WTC11 (cell line): ENCODE measurements around the gene GCSH. TPM values are rescaled to one million over a fixed set of nuclear protein-coding genes. Genes with fewer than 3 reads are reported as not detected.

Experiments used
- ATAC-seq: fragments of 200-7000 bp; cut with Tn5 transposase; 2 replicates; pipeline ENCODE4 v1.10.0; 2021; ENCODE audit warnings: mild to moderate bottlenecking, moderate library complexity
- CTCF ChIA-PET: fragments of 300-600 bp; sonication (Branson Sonifier 250); formaldehyde crosslinking; loops from one replicate; lab custom pipeline; 2021; ENCODE audit warnings: antibody characterized with exemption; lab: Charles Lee
- POLR2A ChIA-PET: fragments of 350-600 bp; sonication (Branson Sonifier 250); formaldehyde crosslinking; loops from one replicate; lab custom pipeline; 2021; ENCODE audit warnings: antibody characterized with exemption; lab: Charles Lee
- DNase-seq: peaks from one replicate; pipeline ENCODE4 v3.0.0; 2021; ENCODE audit warnings: low spot score
- H3K27ac Mint-ChIP-seq: 2 replicates; pipeline ENCODE4 v1.8.0; 2021; ENCODE audit warnings: mixed read lengths
- H3K27me3 Mint-ChIP-seq: 2 replicates; pipeline ENCODE4 v1.8.0; 2021; ENCODE audit warnings: low read depth, mild to moderate bottlenecking, moderate library complexity, mixed read lengths
- H3K36me3 Mint-ChIP-seq: 2 replicates; pipeline ENCODE4 v1.8.0; 2021; ENCODE audit warnings: mixed read lengths
- H3K4me1 Mint-ChIP-seq: 2 replicates; pipeline ENCODE4 v1.8.0; 2022; ENCODE audit warnings: mixed read lengths
- H3K4me3 Mint-ChIP-seq: 2 replicates; pipeline ENCODE4 v1.8.0; 2021; ENCODE audit warnings: mild to moderate bottlenecking, moderate library complexity, mixed read lengths
- H3K9me3 Mint-ChIP-seq: 2 replicates; pipeline ENCODE4 v1.8.0; 2021; ENCODE audit warnings: mixed read lengths
- ATF1 ChIP-seq: sonication (generic); formaldehyde crosslinking; IDR thresholded peaks from 2 replicates; pipeline ENCODE4 v1.8.1; 2023; ENCODE audit warnings: mild to moderate bottlenecking, moderate library complexity, missing genetic modification reagents
- ESRRA ChIP-seq: sonication (generic); formaldehyde crosslinking; IDR thresholded peaks from 2 replicates; pipeline ENCODE4 v1.8.1; 2022; ENCODE audit warnings: mild to moderate bottlenecking, missing genetic modification reagents, borderline replicate concordance
- GABPB1 ChIP-seq: sonication (generic); formaldehyde crosslinking; IDR thresholded peaks from 2 replicates; pipeline ENCODE4 v1.8.1; 2023; ENCODE audit warnings: mild to moderate bottlenecking, missing genetic modification reagents
- HMGXB4 ChIP-seq: sonication (generic); formaldehyde crosslinking; IDR thresholded peaks from 2 replicates; pipeline ENCODE4 v1.8.1; 2023; ENCODE audit warnings: mild to moderate bottlenecking, moderate library complexity, missing genetic modification reagents
- IRF2 ChIP-seq: sonication (generic); formaldehyde crosslinking; IDR thresholded peaks from 2 replicates; pipeline ENCODE4 v1.8.0; 2022; ENCODE audit warnings: low read depth, missing genetic modification reagents, borderline replicate concordance
- MXD4 ChIP-seq: fragments of 250-450 bp; sonication (Bioruptor Pico); IDR thresholded peaks from 2 replicates; pipeline ENCODE4 v1.8.0; 2021; ENCODE audit warnings: mild to moderate bottlenecking, moderate library complexity, borderline replicate concordance
- NFYB ChIP-seq: sonication (generic); formaldehyde crosslinking; conservative IDR thresholded peaks from 2 replicates; pipeline ENCODE4 v1.8.0; 2022; ENCODE audit warnings: low read depth, missing genetic modification reagents
- OVOL2 ChIP-seq: fragments of 250-450 bp; sonication (Bioruptor Pico); IDR thresholded peaks from 2 replicates; pipeline ENCODE4 v1.9.0; 2021; ENCODE audit warnings: mild to moderate bottlenecking, borderline replicate concordance
- PRRX2 ChIP-seq: fragments of 250-450 bp; sonication (Bioruptor Pico); IDR thresholded peaks from 2 replicates; pipeline ENCODE4 v1.8.0; 2021; ENCODE audit warnings: mild to moderate bottlenecking
- SOX15 ChIP-seq: fragments of 250-450 bp; sonication (Bioruptor Pico); IDR thresholded peaks from 2 replicates; pipeline ENCODE4 v1.9.0; 2021; ENCODE audit warnings: mild to moderate bottlenecking
- TP53 ChIP-seq: sonication (generic); formaldehyde crosslinking; IDR thresholded peaks from 2 replicates; pipeline ENCODE4 v1.8.1; 2023; ENCODE audit warnings: mild to moderate bottlenecking, missing genetic modification reagents
- ZBTB21 ChIP-seq: sonication (generic); formaldehyde crosslinking; IDR thresholded peaks from 2 replicates; pipeline ENCODE4 v1.8.1; 2023; ENCODE audit warnings: mild to moderate bottlenecking, missing genetic modification reagents, borderline replicate concordance
- ZNF232 ChIP-seq: sonication (generic); formaldehyde crosslinking; IDR thresholded peaks from 2 replicates; pipeline ENCODE4 v1.8.0; 2022; ENCODE audit warnings: mild to moderate bottlenecking, missing genetic modification reagents
- ZNF317 ChIP-seq: sonication (generic); formaldehyde crosslinking; IDR thresholded peaks from 2 replicates; pipeline ENCODE4 v1.8.1; 2023; ENCODE audit warnings: low read depth, mild to moderate bottlenecking, moderate library complexity, missing genetic modification reagents, borderline replicate concordance
- ZNF423 ChIP-seq: fragments of 250-450 bp; sonication (Bioruptor Pico); IDR thresholded peaks from 2 replicates; pipeline ENCODE4 v2.1.2; 2022; ENCODE audit warnings: mild to moderate bottlenecking, moderate library complexity
- ZNF425 ChIP-seq: fragments of 250-450 bp; sonication (Bioruptor Pico); conservative IDR thresholded peaks from 2 replicates; pipeline ENCODE4 v1.9.0; 2021; ENCODE audit warnings: mild to moderate bottlenecking
- ZNF512 ChIP-seq: sonication (generic); formaldehyde crosslinking; IDR thresholded peaks from 2 replicates; pipeline ENCODE4 v1.8.1; 2022; ENCODE audit warnings: missing genetic modification reagents, borderline replicate concordance
- ZNF671 ChIP-seq: fragments of 250-450 bp; sonication (Bioruptor Pico); IDR thresholded peaks from 2 replicates; pipeline ENCODE4 v1.8.0; 2021; ENCODE audit warnings: mild to moderate bottlenecking
- total RNA-seq: library from RNA; stranded (reverse); gene quantifications from 3 replicates; pipeline ENCODE4 v1.2.3, GENCODE V29; 2021
- TF ChIP-seq, protein P1 (sequence below): sonication (generic); formaldehyde crosslinking; IDR thresholded peaks from 2 replicates; pipeline ENCODE4 v1.8.0; 2022; ENCODE audit warnings: mild to moderate bottlenecking, missing genetic modification reagents
- TF ChIP-seq, protein P2 (sequence below): sonication (generic); formaldehyde crosslinking; IDR thresholded peaks from 2 replicates; pipeline ENCODE4 v1.8.1; 2023; ENCODE audit warnings: mild to moderate bottlenecking, missing genetic modification reagents
- TF ChIP-seq, protein P3 (sequence below): sonication (generic); formaldehyde crosslinking; IDR thresholded peaks from 2 replicates; pipeline ENCODE4 v1.8.1; 2022; ENCODE audit warnings: low read depth, mild to moderate bottlenecking, moderate library complexity, missing genetic modification reagents, borderline replicate concordance
- TF ChIP-seq, protein P4 (sequence below): fragments of 250-450 bp; sonication (Bioruptor Pico); IDR thresholded peaks from 2 replicates; pipeline ENCODE4 v1.9.0; 2021; ENCODE audit warnings: mild to moderate bottlenecking

Gene GCSH
- total RNA-seq, 1 experiment from 2014 or later, result 95.9 TPM

- H3K4me1 Mint-ChIP-seq, result no peaks in the 10 kb centered on the region
- CTCF ChIA-PET, result no interaction called here
- no peaks in the 10 kb centered on the region for H3K36me3 Mint-ChIP-seq
- TF ChIP-seq ZBTB21 (CRISPR knock-in tag), result no peak
- no peak for TF ChIP-seq OVOL2 (CRISPR knock-in tag)
- DNase-seq, result no peak
- H3K27ac Mint-ChIP-seq, result no peak overlapping the region
- no peaks in the 10 kb centered on the region; the same call in 1 of the 2 replicates for H3K27me3 Mint-ChIP-seq
- H3K9me3 Mint-ChIP-seq, result no peaks in the 10 kb centered on the region
- H3K4me3 Mint-ChIP-seq, result no peak overlapping the region
- POLR2A ChIA-PET, result no interaction called here
- no peak for ATAC-seq
These were observed 30.9 kb upstream of the GCSH start for GRCh38 chr16:81127051-81127450.

GRCh38 chr16:81123092-81123852 is 27.1 kb upstream of the GCSH start:
- POLR2A ChIA-PET, result no interaction called here
- Mint-ChIP-seq H3K4me1 (no peaks in the 10 kb centered on the region), H3K9me3 (no peaks in the 10 kb centered on the region), H3K27ac (no peak overlapping the region), H3K27me3 (no peaks in the 10 kb centered on the region), H3K4me3 (no peak overlapping the region), H3K36me3 (no peaks in the 10 kb centered on the region)
- ATAC-seq (no peak), DNase-seq (no peak)
- CTCF ChIA-PET, result no interaction called here
- TF ChIP-seq, protein P1, sequence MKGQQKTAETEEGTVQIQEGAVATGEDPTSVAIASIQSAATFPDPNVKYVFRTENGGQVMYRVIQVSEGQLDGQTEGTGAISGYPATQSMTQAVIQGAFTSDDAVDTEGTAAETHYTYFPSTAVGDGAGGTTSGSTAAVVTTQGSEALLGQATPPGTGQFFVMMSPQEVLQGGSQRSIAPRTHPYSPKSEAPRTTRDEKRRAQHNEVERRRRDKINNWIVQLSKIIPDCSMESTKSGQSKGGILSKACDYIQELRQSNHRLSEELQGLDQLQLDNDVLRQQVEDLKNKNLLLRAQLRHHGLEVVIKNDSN, result no peak
- TF ChIP-seq, protein P2, sequence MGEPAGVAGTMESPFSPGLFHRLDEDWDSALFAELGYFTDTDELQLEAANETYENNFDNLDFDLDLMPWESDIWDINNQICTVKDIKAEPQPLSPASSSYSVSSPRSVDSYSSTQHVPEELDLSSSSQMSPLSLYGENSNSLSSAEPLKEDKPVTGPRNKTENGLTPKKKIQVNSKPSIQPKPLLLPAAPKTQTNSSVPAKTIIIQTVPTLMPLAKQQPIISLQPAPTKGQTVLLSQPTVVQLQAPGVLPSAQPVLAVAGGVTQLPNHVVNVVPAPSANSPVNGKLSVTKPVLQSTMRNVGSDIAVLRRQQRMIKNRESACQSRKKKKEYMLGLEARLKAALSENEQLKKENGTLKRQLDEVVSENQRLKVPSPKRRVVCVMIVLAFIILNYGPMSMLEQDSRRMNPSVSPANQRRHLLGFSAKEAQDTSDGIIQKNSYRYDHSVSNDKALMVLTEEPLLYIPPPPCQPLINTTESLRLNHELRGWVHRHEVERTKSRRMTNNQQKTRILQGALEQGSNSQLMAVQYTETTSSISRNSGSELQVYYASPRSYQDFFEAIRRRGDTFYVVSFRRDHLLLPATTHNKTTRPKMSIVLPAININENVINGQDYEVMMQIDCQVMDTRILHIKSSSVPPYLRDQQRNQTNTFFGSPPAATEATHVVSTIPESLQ, result no peak
- TF ChIP-seq MXD4 (CRISPR knock-in tag) (no peak), ZNF425 (CRISPR knock-in tag) (no peak), ZNF671 (CRISPR knock-in tag) (no peak), NFYB (CRISPR knock-in tag) (no peak), GABPB1 (CRISPR knock-in tag) (peak; percentile 96)
- TF ChIP-seq, protein P3, sequence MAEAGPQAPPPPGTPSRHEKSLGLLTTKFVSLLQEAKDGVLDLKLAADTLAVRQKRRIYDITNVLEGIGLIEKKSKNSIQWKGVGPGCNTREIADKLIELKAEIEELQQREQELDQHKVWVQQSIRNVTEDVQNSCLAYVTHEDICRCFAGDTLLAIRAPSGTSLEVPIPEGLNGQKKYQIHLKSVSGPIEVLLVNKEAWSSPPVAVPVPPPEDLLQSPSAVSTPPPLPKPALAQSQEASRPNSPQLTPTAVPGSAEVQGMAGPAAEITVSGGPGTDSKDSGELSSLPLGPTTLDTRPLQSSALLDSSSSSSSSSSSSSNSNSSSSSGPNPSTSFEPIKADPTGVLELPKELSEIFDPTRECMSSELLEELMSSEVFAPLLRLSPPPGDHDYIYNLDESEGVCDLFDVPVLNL, result no peak
- TF ChIP-seq, protein P4, sequence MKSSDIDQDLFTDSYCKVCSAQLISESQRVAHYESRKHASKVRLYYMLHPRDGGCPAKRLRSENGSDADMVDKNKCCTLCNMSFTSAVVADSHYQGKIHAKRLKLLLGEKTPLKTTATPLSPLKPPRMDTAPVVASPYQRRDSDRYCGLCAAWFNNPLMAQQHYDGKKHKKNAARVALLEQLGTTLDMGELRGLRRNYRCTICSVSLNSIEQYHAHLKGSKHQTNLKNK (CRISPR knock-in tag), result no peak

DNA sequence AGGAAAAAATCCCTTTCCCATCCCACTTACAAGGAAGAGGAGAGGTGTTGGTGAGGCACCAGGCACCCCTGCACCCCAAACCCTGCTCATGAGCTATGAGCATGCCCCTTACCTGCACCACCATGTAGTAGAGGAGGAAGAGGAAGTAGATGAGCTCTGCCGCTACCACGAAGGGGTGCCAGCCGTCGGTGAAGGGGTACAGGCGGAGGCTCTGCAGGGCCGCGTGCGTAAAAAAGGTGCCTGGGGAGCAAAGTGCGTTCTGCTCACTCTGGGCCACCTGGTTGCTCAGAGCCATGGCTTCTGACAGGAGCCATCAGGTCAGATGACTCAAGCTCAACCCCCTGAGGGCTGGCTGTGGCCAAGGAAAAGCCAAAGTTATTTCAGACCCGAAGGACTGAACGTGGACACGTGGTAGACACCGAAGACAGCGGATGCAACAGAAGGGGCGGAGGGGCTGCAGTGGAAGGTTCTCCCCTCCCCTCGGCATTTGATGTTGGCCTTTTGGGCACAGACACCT is 25.3 kb upstream of the GCSH start:
- no peaks in the 10 kb centered on the region for H3K4me1 Mint-ChIP-seq
- no peak overlapping the region for H3K27ac Mint-ChIP-seq
- DNase-seq, result no peak
- CTCF ChIA-PET, result interaction anchor here (0.8 kb wide), 1 partner anchor 20 kb away, joined by 3 read pairs; no protein-coding TSS in a partner anchor
- H3K36me3 Mint-ChIP-seq, result no peaks in the 10 kb centered on the region
- ATAC-seq, result no peak
- no peak overlapping the region for H3K4me3 Mint-ChIP-seq
- POLR2A ChIA-PET, result no interaction called here
- no peaks in the 10 kb centered on the region for H3K9me3 Mint-ChIP-seq
- H3K27me3 Mint-ChIP-seq, result no peaks in the 10 kb centered on the region
- TF ChIP-seq TP53, result no peak
- no peak for TF ChIP-seq SOX15
- TF ChIP-seq ZNF317 (CRISPR knock-in tag), result no peak
- TF ChIP-seq IRF2 (CRISPR knock-in tag), result no peak
- TF ChIP-seq ZNF512 (CRISPR knock-in tag), result no peak
- no peak for TF ChIP-seq ATF1 (CRISPR knock-in tag)
- TF ChIP-seq PRRX2, result no peak
- TF ChIP-seq ZNF232 (CRISPR knock-in tag), result no peak
- no peak for TF ChIP-seq HMGXB4 (CRISPR knock-in tag)
- no peak for TF ChIP-seq ESRRA (CRISPR knock-in tag)
- no peak for TF ChIP-seq ZNF423
